ENCODE data around the gene CST9L. TPM values are rescaled to one million over a fixed set of nuclear protein-coding genes. Genes with fewer than 3 reads are reported as not detected.

CST9L gene
- polyA plus RNA-seq, 1 experiment = not detected

DNA sequence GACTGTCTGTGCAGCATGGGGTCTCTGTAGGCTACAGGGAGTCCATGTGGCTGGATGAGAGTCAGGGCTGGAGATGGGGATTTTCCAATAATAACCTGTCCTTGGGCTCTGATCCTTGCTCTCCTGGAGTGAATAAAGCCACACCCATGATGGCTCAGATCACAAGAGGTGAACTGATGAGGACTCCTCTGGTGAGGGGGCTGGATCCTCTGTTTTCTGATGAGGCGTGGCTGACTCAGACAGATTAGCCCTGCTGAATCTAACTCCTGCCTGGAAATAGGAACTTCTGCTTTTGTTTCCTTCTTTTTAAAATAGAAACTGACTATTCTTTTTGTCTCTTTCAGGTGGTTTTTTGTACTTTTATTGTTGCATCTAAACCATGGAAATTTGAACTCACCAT is 27.0 kb downstream of the CST9L start:
- TF ChIP-seq CTCF (IDR thresholded peaks at IDR 0.05; ENCODE audit: insufficient read depth, low read depth, low read length) = no peak
- CTCF ChIA-PET = no interaction called here
- Histone ChIP-seq H3K27me3 (ENCODE audit: control insufficient read depth, insufficient read depth, low read length) (no peaks in the 10 kb centered on the region), H3K4me3 (ENCODE audit: low read depth, low read length) (no peak overlapping the region), H3K36me3 (ENCODE audit: control insufficient read depth, insufficient read depth, low read length) (no peaks in the 10 kb centered on the region)
- POLR2A ChIA-PET = no interaction called here
- DNase-seq (ENCODE audit: low read depth) = no peak

- H3K36me3 ChIP-seq (ENCODE audit: control insufficient read depth, insufficient read depth, low read length) = no peaks in the 10 kb centered on the region
- DNase-seq (ENCODE audit: low read depth) = no peak
- no peak overlapping the region for H3K4me3 ChIP-seq (ENCODE audit: low read depth, low read length)
- ChIA-PET CTCF (interaction anchor here (0.5 kb wide), 1 partner anchor 746 kb away, joined by 3 read pairs; no protein-coding TSS in a partner anchor), POLR2A (no interaction called here)
- no peak for TF ChIP-seq CTCF (IDR thresholded peaks at IDR 0.05; ENCODE audit: insufficient read depth, low read depth, low read length)
- H3K27me3 ChIP-seq (ENCODE audit: control insufficient read depth, insufficient read depth, low read length) = no peaks in the 10 kb centered on the region
Measured at GRCh38 chr20:23540624-23541023, 27.7 kb downstream of the CST9L start.

DNA sequence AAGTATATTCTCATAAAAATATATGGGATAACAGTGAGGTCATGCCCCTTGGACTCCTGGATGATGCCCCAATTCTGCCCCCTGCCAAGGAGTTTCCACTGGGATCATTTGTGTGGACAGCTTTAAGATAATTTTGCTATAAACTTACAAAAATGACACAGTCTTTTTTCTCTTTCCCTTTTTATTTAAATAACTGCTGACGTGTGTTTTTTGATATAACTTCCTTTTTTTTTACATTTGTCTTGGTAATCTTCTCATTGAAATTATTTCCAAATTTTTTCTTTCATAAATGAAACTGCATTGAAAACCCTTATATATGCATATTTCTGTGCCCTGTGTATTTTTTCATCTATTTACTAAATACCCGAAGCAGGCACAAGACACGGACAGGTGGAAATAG is 31.3 kb downstream of the CST9L start:
- Histone ChIP-seq H3K36me3 (ENCODE audit: control insufficient read depth, insufficient read depth, low read length) (no peaks in the 10 kb centered on the region), H3K27me3 (ENCODE audit: control insufficient read depth, insufficient read depth, low read length) (no peaks in the 10 kb centered on the region), H3K4me3 (ENCODE audit: low read depth, low read length) (no peak overlapping the region)
- POLR2A ChIA-PET = no interaction called here
- CTCF ChIA-PET = interaction anchor here (0.6 kb wide), 1 partner anchor 22 kb away, joined by 4 read pairs; no protein-coding TSS in a partner anchor
- DNase-seq (ENCODE audit: low read depth) = no peak
- no peak for TF ChIP-seq CTCF (IDR thresholded peaks at IDR 0.05; ENCODE audit: insufficient read depth, low read depth, low read length)

DNA sequence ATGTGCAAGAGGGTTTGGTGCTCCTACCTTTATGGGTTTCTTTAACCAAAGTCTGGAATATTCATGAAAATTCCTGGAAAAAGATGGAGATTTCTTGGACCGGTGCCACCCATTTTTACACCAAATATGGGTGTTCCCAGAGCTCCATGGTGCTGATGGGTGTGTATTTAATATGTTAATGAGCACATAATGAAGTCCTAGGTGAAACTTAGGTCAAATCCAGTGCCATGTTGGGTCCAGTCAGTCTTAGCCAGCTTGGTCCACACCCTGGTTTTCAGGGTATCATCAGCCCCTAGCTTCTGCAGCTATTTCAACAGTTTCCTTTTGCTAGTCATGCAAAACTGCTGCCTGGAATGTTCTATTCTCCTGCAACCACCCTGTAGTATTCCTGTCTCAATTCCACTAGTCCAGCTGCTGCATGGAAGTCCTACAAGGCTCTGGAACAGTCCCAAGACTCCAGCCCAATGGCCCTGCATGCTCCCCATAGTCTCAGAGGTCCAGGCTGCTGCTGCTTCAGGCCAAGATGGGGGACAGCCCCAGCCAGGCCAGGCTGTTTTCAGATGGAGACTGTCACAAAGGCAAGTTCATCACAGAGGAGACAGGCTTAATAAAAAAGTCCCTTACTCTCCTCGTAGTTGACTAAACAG is 31.8 kb downstream of the CST9L start:
- ChIA-PET CTCF (no interaction called here), POLR2A (no interaction called here)
- H3K4me3 ChIP-seq (ENCODE audit: low read depth, low read length) = no peak overlapping the region
- DNase-seq (ENCODE audit: low read depth) = no peak
- no peaks in the 10 kb centered on the region for H3K27me3 ChIP-seq (ENCODE audit: control insufficient read depth, insufficient read depth, low read length)
- no peak for TF ChIP-seq CTCF (IDR thresholded peaks at IDR 0.05; ENCODE audit: insufficient read depth, low read depth, low read length)
- no peaks in the 10 kb centered on the region for H3K36me3 ChIP-seq (ENCODE audit: control insufficient read depth, insufficient read depth, low read length)

- no peak for DNase-seq (ENCODE audit: low read depth)
- H3K4me3 ChIP-seq (ENCODE audit: low read depth, low read length) = no peak overlapping the region
- ChIA-PET CTCF (no interaction called here), POLR2A (no interaction called here)
- H3K27me3 ChIP-seq (ENCODE audit: control insufficient read depth, insufficient read depth, low read length) = no peaks in the 10 kb centered on the region
- TF ChIP-seq CTCF (IDR thresholded peaks at IDR 0.05; ENCODE audit: insufficient read depth, low read depth, low read length) = no peak
- H3K36me3 ChIP-seq (ENCODE audit: control insufficient read depth, insufficient read depth, low read length) = no peaks in the 10 kb centered on the region
Measured at GRCh38 chr20:23534801-23535593, 33.3 kb downstream of the CST9L start.
